H1 (cell line): ENCODE measurements around the gene ZBTB22. TPM values are rescaled to one million over a fixed set of nuclear protein-coding genes. Genes with fewer than 3 reads are reported as not detected.

Experiments used
- CTCF ChIA-PET: fragments of 300-600 bp; sonication (Branson Sonifier 250); formaldehyde crosslinking; loops from one replicate; lab custom pipeline; 2021; ENCODE audit not compliant: partially characterized antibody; lab: Charles Lee
- POLR2A ChIA-PET: fragments of 300-600 bp; sonication (Branson Sonifier 250); formaldehyde crosslinking; loops from one replicate; lab custom pipeline; 2021; ENCODE audit warnings: inconsistent platforms; ENCODE audit not compliant: partially characterized antibody; lab: Charles Lee
- DNase-seq, 2 experiments: peaks; one replicate each; pipeline versions ENCODE4 v3.0.0 to v3.0.0-alpha.2; 2010 to 2022; ENCODE audit warnings: low spot score in 2 of 2, low read depth in 1 of 2, mixed read lengths in 1 of 2
- FAIRE-seq: peaks from 2 replicates; lab custom pipeline; 2011; peaks lifted over from hg19 to GRCh38; lab: Jason Lieb, UNC
- H2AFZ ChIP-seq: 2 replicates; pipeline ENCODE4 v1.8.1; 2012; ENCODE audit warnings: low read length, inconsistent platforms
- H2AK5ac ChIP-seq: 2 replicates; pipeline ENCODE4 v1.6.1; 2013; ENCODE audit warnings: low read depth, low read length
- H2BK120ac ChIP-seq: replicated peaks from 2 replicates; pipeline ENCODE3; 2013; ENCODE audit warnings: low read depth, low read length, inconsistent platforms
- H2BK12ac ChIP-seq: 2 replicates; pipeline ENCODE4 v1.6.1; 2013; ENCODE audit warnings: low read depth, low read length
- H2BK15ac ChIP-seq: 2 replicates; pipeline ENCODE4 v1.6.1; 2013; ENCODE audit warnings: low read length
- H2BK20ac ChIP-seq: 2 replicates; pipeline ENCODE4 v1.6.1; 2013; ENCODE audit warnings: low read length
- H2BK5ac ChIP-seq: 2 replicates; pipeline ENCODE4 v1.6.1; 2013; ENCODE audit warnings: low read depth, low read length
- H3K14ac ChIP-seq: 2 replicates; pipeline ENCODE4 v1.6.1; 2013; ENCODE audit warnings: inconsistent platforms; ENCODE audit not compliant: insufficient read length
- H3K18ac ChIP-seq: 2 replicates; pipeline ENCODE4 v1.6.1; 2013; ENCODE audit warnings: low read length; ENCODE audit errors: extremely low read depth
- H3K23ac ChIP-seq: 2 replicates; pipeline ENCODE4 v1.6.1; 2013; ENCODE audit warnings: inconsistent platforms; ENCODE audit not compliant: insufficient read length
- H3K23me2 ChIP-seq: 2 replicates; pipeline ENCODE4 v1.6.1; 2013; ENCODE audit warnings: low read depth, low read length
- H3K27ac ChIP-seq: 2 replicates; pipeline ENCODE4 v1.6.1; 2011; ENCODE audit warnings: low read depth, low read length, inconsistent platforms
- H3K27me3 ChIP-seq, 4 experiments: replicated peaks in 1 of 4; 1 replicate in 1 of 4; 2 replicates in 3 of 4; pipeline versions ENCODE4 v1.6.1 to v1.8.1; 2011 to 2013; ENCODE audit warnings: low read length in 3 of 4, mild to moderate bottlenecking in 3 of 4, inconsistent platforms in 2 of 4, mixed read lengths in 2 of 4, moderate library complexity in 1 of 4; ENCODE audit not compliant: control insufficient read depth in 3 of 4, insufficient read depth in 3 of 4; ENCODE audit errors: extremely low read depth in 1 of 4
- H3K36me3 ChIP-seq, 4 experiments: 2 replicates each; pipeline versions ENCODE4 v1.6.1 to v1.8.1; 2011 to 2013; ENCODE audit warnings: mild to moderate bottlenecking in 4 of 4, low read length in 3 of 4, moderate library complexity in 2 of 4, control low read depth in 1 of 4, inconsistent platforms in 1 of 4; ENCODE audit not compliant: insufficient read depth in 4 of 4, control insufficient read depth in 2 of 4
- H3K4ac ChIP-seq: replicated peaks from 2 replicates; pipeline ENCODE3; 2013; ENCODE audit warnings: low read length, low read depth, mixed read lengths, inconsistent platforms; ENCODE audit not compliant: insufficient read length
- H3K4me1 ChIP-seq, 4 experiments: replicated peaks in 1 of 4; 1 replicate in 1 of 4; 2 replicates in 3 of 4; pipeline versions ENCODE4 v1.6.1 to v1.8.1; 2011 to 2013; ENCODE audit warnings: low read length in 3 of 4, inconsistent platforms in 2 of 4, mixed read lengths in 1 of 4; ENCODE audit not compliant: insufficient read depth in 4 of 4, control insufficient read depth in 3 of 4
- H3K4me2 ChIP-seq, 2 experiments: 2 replicates each; pipeline versions ENCODE4 v1.6.1 to v1.8.1; 2011 to 2013; ENCODE audit warnings: low read depth in 2 of 2, low read length in 2 of 2, control low read depth in 1 of 2, inconsistent platforms in 1 of 2, mild to moderate bottlenecking in 1 of 2; ENCODE audit not compliant: insufficient read depth in 1 of 2
- H3K4me3 ChIP-seq, 4 experiments: fragments of 200-600, 300-600 bp in 1 of 4; sonication (generic), shearing (Covaris generic), sonication (Bioruptor Twin) in 1 of 4; 2 replicates each; pipeline versions ENCODE4 v1.5.1 to v1.8.1; 2011 to 2016; ENCODE audit warnings: low read length in 4 of 4, low read depth in 3 of 4, control low read depth in 2 of 4, inconsistent platforms in 2 of 4, mild to moderate bottlenecking in 2 of 4, mixed read lengths in 1 of 4, moderate library complexity in 1 of 4; ENCODE audit not compliant: insufficient read depth in 2 of 4; ENCODE audit errors: extremely low read depth in 1 of 4
- H3K56ac ChIP-seq: replicated peaks from 2 replicates; pipeline ENCODE3; 2013; ENCODE audit warnings: low read depth, mild to moderate bottlenecking, mixed read lengths, low read length, inconsistent platforms; ENCODE audit not compliant: insufficient read length
- H3K79me1 ChIP-seq: 2 replicates; pipeline ENCODE4 v1.6.1; 2013; ENCODE audit warnings: low read depth, low read length, control low read depth
- H3K79me2 ChIP-seq, 2 experiments: 2 replicates each; pipeline versions ENCODE4 v1.6.1 to v1.8.1; 2012 to 2013; ENCODE audit warnings: low read length in 2 of 2, mild to moderate bottlenecking in 2 of 2, inconsistent platforms in 1 of 2; ENCODE audit not compliant: insufficient read depth in 2 of 2, control insufficient read depth in 1 of 2
- H3K9ac ChIP-seq, 4 experiments: replicated peaks in 1 of 4; 1 replicate in 1 of 4; 2 replicates in 3 of 4; pipeline versions ENCODE4 v1.6.1 to v1.8.1; 2011 to 2013; ENCODE audit warnings: low read depth in 3 of 4, low read length in 3 of 4, control low read depth in 2 of 4, mild to moderate bottlenecking in 2 of 4, moderate library complexity in 2 of 4, inconsistent platforms in 1 of 4; ENCODE audit errors: extremely low read depth in 1 of 4
- H3K9me3 ChIP-seq, 2 experiments: 2 replicates each; pipeline versions ENCODE4 v1.6.1 to v1.8.1; 2012 to 2013; ENCODE audit warnings: mild to moderate bottlenecking in 2 of 2, moderate library complexity in 2 of 2, control low read depth in 1 of 2, inconsistent platforms in 1 of 2, low read depth in 1 of 2, low read length in 1 of 2, mixed read lengths in 1 of 2; ENCODE audit not compliant: insufficient read depth in 2 of 2
- H4K20me1 ChIP-seq, 2 experiments: replicated peaks in 1 of 2; 2 replicates each; pipeline versions ENCODE3 to v1.8.1; 2011 to 2013; ENCODE audit warnings: inconsistent platforms in 2 of 2, low read length in 2 of 2, mild to moderate bottlenecking in 1 of 2; ENCODE audit not compliant: insufficient read depth in 2 of 2, control insufficient read depth in 1 of 2
- H4K5ac ChIP-seq: 2 replicates; pipeline ENCODE4 v1.6.1; 2013; ENCODE audit warnings: low read length, low read depth, mixed read lengths, inconsistent platforms; ENCODE audit not compliant: insufficient read length
- H4K8ac ChIP-seq: 2 replicates; pipeline ENCODE4 v1.8.0; 2013; ENCODE audit warnings: mild to moderate bottlenecking, moderate library complexity, low read length, inconsistent platforms; ENCODE audit not compliant: insufficient read depth; ENCODE audit errors: extremely low read depth
- H4K91ac ChIP-seq: replicated peaks from 2 replicates; pipeline ENCODE3; 2013; ENCODE audit warnings: low read length, mixed read lengths, inconsistent platforms; ENCODE audit not compliant: insufficient read length
- CBX5 ChIP-seq: fragments of 300-800, 300-1000 bp; sonication (generic); IDR thresholded peaks from 2 replicates; pipeline ENCODE4 v1.7.1; 2016; ENCODE audit warnings: antibody characterized with exemption, low read length, low read depth
- WGBS, 2 experiments: shearing (Covaris generic) in 1 of 2; methylation state at CpG; one replicate each; pipeline versions ENCODE4 v1.1.6 to v1.1.7; 2013 to 2015; ENCODE audit warnings: low lambda C conversion rate in 2 of 2, mixed read lengths in 2 of 2, inconsistent platforms in 1 of 2, low coverage in 1 of 2, missing lambda C conversion rate in 1 of 2; ENCODE audit not compliant: insufficient replicate concordance in 2 of 2, insufficient coverage in 1 of 2, insufficient read length in 1 of 2; ENCODE audit errors: extremely low coverage in 1 of 2, missing lambda C conversion rate in 1 of 2; 5-methylcytosine and 5-hydroxymethylcytosine counted together
- polyA plus RNA-seq, 7 experiments: library from polyadenylated mRNA; depleted of rRNA in 3 of 7; stranded (reverse) in 5 of 7; unstranded in 2 of 7; fragments of >200 nt in 5 of 7; fragments of 200-250 nt in 2 of 7; gene quantifications; 1 replicate in 5 of 7; 2 replicates in 1 of 7; 4 replicates in 1 of 7; pipeline versions ENCODE4 v1.2.1 to v1.2.3, GENCODE V29; 2011 to 2013; ENCODE audit warnings: missing spikeins in 2 of 7, mixed read lengths in 2 of 7
- total RNA-seq: library from RNA; stranded (reverse); fragmentation: NEBNext Ultra II Directional; extraction: Animal tissue kit (Norgen Biotek cat#: 25700); gene quantifications from 2 replicates; pipeline ENCODE4 v1.2.1, GENCODE V29; 2021

ZBTB22 gene
- total and polyA plus RNA-seq, 2 of the 8 experiments (the other 6 are each of a cell fraction or from before 2014, with no cell fraction given) = 7.4 to 9.9 TPM

GRCh38 chr6:33317419-33317668 is 200 bp downstream of the ZBTB22 start:
- ChIA-PET POLR2A (interaction anchor here (0.6 to 3.5 kb wide), 16 partner anchors 9 to 345 kb away, joined by 3 to 25 read pairs (median 4); partner anchors contain the start of genes B3GALT4, RGL2, RPS18 and VPS52), CTCF (interaction anchor here (0.7 to 2.7 kb wide), 7 partner anchors 11 to 108 kb away, joined by 3 to 8 read pairs (median 3); partner anchors contain the start of genes CUTA and RGL2)
- Histone ChIP-seq H2BK20ac (no peak overlapping the region), H2AFZ (no peak overlapping the region), H4K91ac (no peak overlapping the region), H3K27me3 (no peaks in the 10 kb centered on the region), H2BK5ac (no peak overlapping the region; the same call in 1 of the 2 replicates), H3K4me2 (peak overlapping the region; percentile 65 to 66), H4K5ac (no peak overlapping the region), H3K18ac (no peak overlapping the region), H3K4me3 (peak overlapping the region; percentile 49 to 82 (median 64)), H3K9me3 (no peaks in the 10 kb centered on the region; a peak in 1 of 4 replicates), H2AK5ac (no peak overlapping the region), H3K79me1 (peaks cover 7% of the 10 kb centered on the region; the same call in 1 of the 2 replicates), H3K23me2 (peaks cover 32% of the 10 kb centered on the region), H3K23ac (no peak overlapping the region), H4K8ac (no peak overlapping the region), H3K79me2 (peaks cover 0 to 31% of the 10 kb centered on the region in 2 experiments; a peak in 3 of 4 replicates), H3K56ac (no peak overlapping the region), H4K20me1 (peaks cover 2 to 5% of the 10 kb centered on the region in 2 experiments), H3K27ac (no peak overlapping the region), H2BK15ac (no peak overlapping the region), H3K4me1 (peaks cover 0 to 35% (median 22%) of the 10 kb centered on the region in 4 experiments; a peak in 6 of 7 replicates), H3K9ac (no peak overlapping the region), H3K4ac (no peak overlapping the region), H2BK120ac (no peak overlapping the region), H3K36me3 (peaks cover 10 to 31% (median 21%) of the 10 kb centered on the region in 4 experiments; a peak in 7 of 8 replicates), H2BK12ac (no peak overlapping the region), H3K14ac (no peak overlapping the region)
- WGBS, 2 experiments = no CpG with 5 or more reads among the region's 27 CpGs
- peak in 1 of 2 experiments; percentile 83 for DNase-seq
- TF ChIP-seq CBX5 = no peak
- no peak for FAIRE-seq
